SK-N-SH treated with all-trans-retinoic acid at 6 μM for 48 hours (cell line): Measurements from ENCODE around the gene SWSAP1.
"Not testable (repeated sequence)": the region's sequence is repeated elsewhere in the genome, so short reads cannot be mapped to it uniquely, and the experiment has no call there.

Experiments used
- ATAC-seq: fragments of 200-7000 bp; cut with Tn5 transposase; 3 replicates; pipeline ENCODE4 v1.9.1; 2020; ENCODE audit warnings: mild to moderate bottlenecking, moderate library complexity
- ARNTL ChIP-seq: fragments of 450-650 bp; formaldehyde crosslinking; IDR thresholded peaks from 2 replicates; pipeline ENCODE4 v1.5.0; 2020; ENCODE audit warnings: low read depth, mild to moderate bottlenecking, moderate library complexity, borderline replicate concordance
- BACH2 ChIP-seq: fragments of 250-450 bp; sonication (Bioruptor Pico); IDR thresholded peaks from 2 replicates; pipeline ENCODE4 v1.9.0; 2021; ENCODE audit warnings: mild to moderate bottlenecking, borderline replicate concordance
- CREB5 ChIP-seq: fragments of 250-450 bp; sonication (Bioruptor Pico); IDR thresholded peaks from 2 replicates; pipeline ENCODE4 v1.5.1; 2020; ENCODE audit warnings: low read depth, mild to moderate bottlenecking, moderate library complexity
- CSDC2 ChIP-seq: fragments of 250-450 bp; sonication (Bioruptor Pico); IDR thresholded peaks from 2 replicates; pipeline ENCODE4 v1.5.0; 2020; ENCODE audit warnings: mild to moderate bottlenecking, moderate library complexity
- ESRRG ChIP-seq: fragments of 250-450 bp; sonication (Bioruptor Pico); IDR thresholded peaks from 2 replicates; pipeline ENCODE4 v1.6.1; 2021; ENCODE audit warnings: mild to moderate bottlenecking
- GLIS3 ChIP-seq: fragments of 250-450 bp; sonication (Bioruptor Pico); IDR thresholded peaks from 2 replicates; pipeline ENCODE4 v1.5.0; 2020; ENCODE audit warnings: mild to moderate bottlenecking, moderate library complexity
- ISL1 ChIP-seq: fragments of 250-450 bp; sonication (Bioruptor Pico); IDR thresholded peaks from 2 replicates; pipeline ENCODE4 v2.1.2; 2022; ENCODE audit warnings: mild to moderate bottlenecking, moderate library complexity
- POU6F1 ChIP-seq: fragments of 250-450 bp; sonication (Bioruptor Pico); IDR thresholded peaks from 2 replicates; pipeline ENCODE4 v1.8.0; 2021; ENCODE audit warnings: low read depth, mild to moderate bottlenecking, moderate library complexity, borderline replicate concordance
- SNAI2 ChIP-seq: fragments of 250-450 bp; sonication (Bioruptor Pico); IDR thresholded peaks from 2 replicates; pipeline ENCODE4 v1.5.0; 2020; ENCODE audit warnings: mild to moderate bottlenecking, moderate library complexity
- TCF4 ChIP-seq: fragments of 250-450 bp; sonication (Bioruptor Pico); IDR thresholded peaks from 2 replicates; pipeline ENCODE4 v1.8.0; 2021; ENCODE audit warnings: mild to moderate bottlenecking, moderate library complexity, borderline replicate concordance
- TSHZ2 ChIP-seq: fragments of 250-450 bp; sonication (Bioruptor Pico); IDR thresholded peaks from 2 replicates; pipeline ENCODE4 v1.5.0; 2020; ENCODE audit warnings: mild to moderate bottlenecking, moderate library complexity
- ZC3H10 ChIP-seq: fragments of 250-450 bp; sonication (Bioruptor Pico); IDR thresholded peaks from 2 replicates; pipeline ENCODE4 v1.5.1; 2021; ENCODE audit warnings: mild to moderate bottlenecking, moderate library complexity
- ZFP3 ChIP-seq: fragments of 250-450 bp; sonication (Bioruptor Pico); IDR thresholded peaks from 2 replicates; pipeline ENCODE4 v1.5.0; 2020; ENCODE audit warnings: mild to moderate bottlenecking, moderate library complexity
- ZFP30 ChIP-seq: fragments of 450-650 bp; formaldehyde crosslinking; IDR thresholded peaks from 2 replicates; pipeline ENCODE4 v1.5.0; 2022; ENCODE audit warnings: mild to moderate bottlenecking, moderate library complexity
- ZNF565 ChIP-seq: fragments of 450-650 bp; formaldehyde crosslinking; conservative IDR thresholded peaks from 2 replicates; pipeline ENCODE4 v1.5.0; 2020; ENCODE audit warnings: low read depth, mild to moderate bottlenecking, moderate library complexity
- ZNF70 ChIP-seq: fragments of 450-650 bp; formaldehyde crosslinking; IDR thresholded peaks from 2 replicates; pipeline ENCODE4 v1.5.0; 2020; ENCODE audit warnings: mild to moderate bottlenecking, moderate library complexity
- ZNF8 ChIP-seq: fragments of 450-650 bp; formaldehyde crosslinking; IDR thresholded peaks from 2 replicates; pipeline ENCODE4 v1.5.0; 2020; ENCODE audit warnings: mild to moderate bottlenecking, moderate library complexity
- TF ChIP-seq, protein P1 (sequence below): fragments of 250-450 bp; sonication (Bioruptor Pico); IDR thresholded peaks from 2 replicates; pipeline ENCODE4 v1.5.1; 2021; ENCODE audit warnings: mild to moderate bottlenecking, moderate library complexity

SWSAP1 gene

DNA sequence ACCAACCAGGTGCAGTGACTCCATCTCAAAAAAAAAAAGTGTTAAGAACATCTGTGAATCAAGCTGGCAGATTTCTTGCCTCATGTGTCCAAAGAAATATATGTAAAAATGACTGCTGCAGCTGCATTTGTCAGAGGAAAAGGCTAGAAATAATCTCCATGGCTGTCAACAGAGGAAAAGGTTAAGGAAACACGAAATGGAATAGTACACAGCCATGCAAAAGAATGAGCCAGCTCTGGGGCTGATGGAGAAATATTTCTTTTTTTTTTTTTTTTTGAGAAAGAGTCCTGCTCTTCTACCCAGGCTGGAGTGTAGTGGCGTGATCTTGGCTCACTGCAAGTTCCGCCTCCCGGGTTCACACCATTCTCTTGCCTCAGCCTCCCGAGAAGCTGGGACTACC is 41.6 kb upstream of the SWSAP1 start:
- TF ChIP-seq GLIS3 (CRISPR knock-in tag) (no peak), POU6F1 (CRISPR knock-in tag) (no peak), ZFP3 (no peak), CSDC2 (CRISPR knock-in tag) (no peak), TSHZ2 (CRISPR knock-in tag) (no peak), BACH2 (no peak), ZC3H10 (CRISPR knock-in tag) (no peak), SNAI2 (CRISPR knock-in tag) (no peak), ARNTL (CRISPR knock-in tag) (no peak), TCF4 (CRISPR knock-in tag) (no peak)
- TF ChIP-seq, protein P1, sequence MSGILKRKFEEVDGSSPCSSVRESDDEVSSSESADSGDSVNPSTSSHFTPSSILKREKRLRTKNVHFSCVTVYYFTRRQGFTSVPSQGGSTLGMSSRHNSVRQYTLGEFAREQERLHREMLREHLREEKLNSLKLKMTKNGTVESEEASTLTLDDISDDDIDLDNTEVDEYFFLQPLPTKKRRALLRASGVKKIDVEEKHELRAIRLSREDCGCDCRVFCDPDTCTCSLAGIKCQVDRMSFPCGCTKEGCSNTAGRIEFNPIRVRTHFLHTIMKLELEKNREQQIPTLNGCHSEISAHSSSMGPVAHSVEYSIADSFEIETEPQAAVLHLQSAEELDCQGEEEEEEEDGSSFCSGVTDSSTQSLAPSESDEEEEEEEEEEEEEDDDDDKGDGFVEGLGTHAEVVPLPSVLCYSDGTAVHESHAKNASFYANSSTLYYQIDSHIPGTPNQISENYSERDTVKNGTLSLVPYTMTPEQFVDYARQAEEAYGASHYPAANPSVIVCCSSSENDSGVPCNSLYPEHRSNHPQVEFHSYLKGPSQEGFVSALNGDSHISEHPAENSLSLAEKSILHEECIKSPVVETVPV (CRISPR knock-in tag): no peak
- ATAC-seq: no peak

DNA sequence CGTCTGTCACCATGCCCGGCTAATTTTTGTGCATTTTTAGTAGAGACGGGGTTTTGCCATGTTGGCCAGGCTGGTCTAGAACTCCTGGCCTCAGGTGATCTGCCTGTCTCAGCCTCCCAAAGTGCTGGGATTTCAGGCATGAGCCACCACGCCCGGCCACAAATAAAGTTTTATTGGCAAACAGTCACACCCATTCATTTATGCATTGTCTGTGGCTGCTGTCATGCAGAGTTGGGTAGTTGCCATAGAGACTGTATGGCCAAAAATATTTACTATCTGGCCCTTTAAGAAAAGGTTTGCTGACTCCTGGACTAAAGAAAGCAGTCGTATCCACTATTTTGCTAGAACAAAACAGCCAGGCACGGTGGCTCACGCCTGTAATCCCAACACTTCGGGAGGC is 40.6 kb upstream of the SWSAP1 start:
- not testable (repeated sequence) for ATAC-seq

DNA sequence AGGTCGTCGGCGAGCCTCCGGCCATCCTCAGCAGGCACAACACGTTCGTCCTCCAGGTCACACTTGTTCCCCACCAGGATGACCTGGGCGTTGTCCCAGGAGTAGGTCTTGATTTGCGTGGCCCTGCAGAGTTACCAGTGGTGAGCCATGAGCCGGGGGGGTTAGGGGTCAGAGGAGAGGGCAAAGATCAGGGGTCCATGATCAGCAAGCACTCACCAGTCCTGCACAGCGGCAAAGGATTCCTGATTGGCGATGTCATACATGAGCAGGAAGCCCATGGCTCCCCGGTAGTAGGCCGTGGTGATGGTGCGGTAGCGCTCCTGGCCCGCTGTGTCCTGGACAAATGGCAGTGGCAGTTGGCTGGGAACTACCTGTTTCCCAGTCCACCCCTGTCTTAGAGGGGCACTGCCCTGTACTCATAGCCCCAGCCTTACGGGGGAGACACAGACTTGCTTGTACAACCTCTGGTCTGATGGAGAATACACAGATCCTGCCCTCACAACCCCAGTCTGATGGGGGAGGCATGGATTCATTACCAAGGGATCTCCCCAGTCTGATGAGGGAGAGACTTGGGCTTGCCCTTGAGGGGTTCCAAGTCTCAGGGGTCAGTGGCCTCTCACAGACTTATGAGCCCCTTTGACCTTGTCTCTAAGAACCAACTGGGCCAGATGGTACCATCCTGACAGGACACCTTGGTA is 38.9 kb upstream of the SWSAP1 start:
- ATAC-seq: no peak
- TF ChIP-seq ZNF8 (CRISPR knock-in tag) (no peak), ESRRG (CRISPR knock-in tag) (no peak), ZNF70 (no peak), ZFP30 (CRISPR knock-in tag) (no peak), ISL1 (CRISPR knock-in tag) (no peak), ZNF565 (no peak), ARNTL (CRISPR knock-in tag) (no peak), POU6F1 (CRISPR knock-in tag) (no peak), ZFP3 (no peak), GLIS3 (CRISPR knock-in tag) (no peak), CREB5 (CRISPR knock-in tag) (no peak), SNAI2 (CRISPR knock-in tag) (no peak)
- TF ChIP-seq, protein P1 (CRISPR knock-in tag): no peak
